ENCODE results near the gene GLT1D1.
"Not testable (repeated sequence)": the region's sequence is repeated elsewhere in the genome, so short reads cannot be mapped to it uniquely, and the experiment has no call there.

The GLT1D1 gene

DNA sequence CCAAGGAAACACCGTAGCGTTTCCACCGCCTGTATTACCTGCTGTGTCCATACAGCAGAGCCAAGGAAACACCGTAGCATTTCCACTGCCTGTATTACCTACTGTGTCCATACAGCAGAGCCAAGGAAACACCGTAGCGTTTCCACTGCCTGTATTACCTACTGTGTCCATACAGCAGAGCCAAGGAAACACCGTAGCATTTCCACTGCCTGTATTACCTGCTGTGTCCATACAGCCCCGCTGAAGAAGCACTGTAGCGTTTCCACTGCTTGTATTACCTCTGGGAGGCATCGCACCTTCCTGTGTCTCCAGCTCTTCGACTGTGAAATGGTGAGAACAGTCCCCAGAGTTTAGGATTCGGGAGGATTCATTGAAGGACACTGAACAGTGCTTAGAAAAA is 13.4 kb upstream of the GLT1D1 start:
- not testable (repeated sequence) for H3K4me1 Mint-ChIP-seq (ENCODE audit: low read depth); H3K9me3 Mint-ChIP-seq (ENCODE audit: low read depth); H3K27me3 Mint-ChIP-seq; H3K4me3 Mint-ChIP-seq; H3K27ac Mint-ChIP-seq; H3K36me3 Mint-ChIP-seq

DNA sequence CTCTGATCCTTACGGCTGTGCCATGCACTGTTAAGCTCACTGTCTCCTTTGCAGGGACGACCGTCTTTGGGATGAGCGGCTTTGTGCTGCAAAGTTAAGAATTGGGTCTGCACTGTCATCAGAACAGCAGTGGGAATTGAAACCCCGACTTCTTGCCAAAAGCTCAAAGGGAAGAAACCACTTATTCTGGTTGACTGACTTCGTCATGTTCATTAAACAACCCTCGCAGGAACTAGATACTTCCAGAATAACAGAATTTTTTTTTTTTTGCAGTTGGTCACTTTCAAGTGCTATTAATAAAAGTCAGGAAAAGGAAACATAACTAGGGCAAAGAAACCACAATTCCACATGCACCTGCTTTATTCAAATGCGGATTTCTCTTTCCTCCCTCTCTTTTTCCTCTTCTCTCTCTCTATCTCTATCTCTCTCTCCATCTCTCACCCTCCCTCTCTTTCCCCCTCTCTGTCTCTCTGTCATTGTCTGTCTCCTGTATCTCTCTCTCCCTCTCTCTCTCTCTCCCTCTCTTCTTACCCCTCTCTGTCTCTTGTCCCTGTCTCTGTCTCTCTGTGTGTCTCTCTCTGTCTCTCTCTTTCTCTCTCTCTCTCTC is 12.3 kb upstream of the GLT1D1 start:
- no peaks in the 10 kb centered on the region for H3K9me3 Mint-ChIP-seq (ENCODE audit: low read depth)
- H3K4me3 Mint-ChIP-seq: no peak overlapping the region
- peaks cover 6% of the 10 kb centered on the region for H3K27me3 Mint-ChIP-seq
- H3K36me3 Mint-ChIP-seq: no peaks in the 10 kb centered on the region
- H3K27ac Mint-ChIP-seq: no peak overlapping the region
- H3K4me1 Mint-ChIP-seq (ENCODE audit: low read depth): no peaks in the 10 kb centered on the region

DNA sequence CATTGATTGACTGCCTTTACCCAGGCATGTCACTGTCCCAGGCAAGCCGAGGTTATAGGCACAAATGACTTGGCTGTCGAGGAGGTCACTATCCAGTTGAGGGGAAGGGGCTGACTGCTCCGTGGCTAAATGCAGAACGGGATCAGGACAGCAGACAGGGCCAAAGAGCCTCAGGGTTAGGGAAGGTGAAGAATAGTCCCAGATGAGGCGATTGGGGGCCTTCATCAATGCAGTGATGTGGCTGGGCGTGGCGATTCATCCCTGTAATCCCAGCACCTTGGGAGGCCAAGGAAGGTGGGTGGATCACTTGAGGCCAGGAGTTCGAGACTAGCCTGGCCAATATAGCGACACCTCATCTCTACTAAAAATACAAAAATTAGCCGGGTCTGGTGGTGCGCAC is 10.7 kb upstream of the GLT1D1 start:
- H3K27me3 Mint-ChIP-seq: peaks cover 3% of the 10 kb centered on the region
- H3K27ac Mint-ChIP-seq: no peak overlapping the region
- H3K36me3 Mint-ChIP-seq: no peaks in the 10 kb centered on the region
- H3K4me3 Mint-ChIP-seq: no peak overlapping the region
- H3K4me1 Mint-ChIP-seq (ENCODE audit: low read depth): no peaks in the 10 kb centered on the region
- no peaks in the 10 kb centered on the region for H3K9me3 Mint-ChIP-seq (ENCODE audit: low read depth)

GRCh38 chr12:128843538-128843937 is 9.7 kb upstream of the GLT1D1 start:
- no peaks in the 10 kb centered on the region for H3K9me3 Mint-ChIP-seq (ENCODE audit: low read depth)
- H3K4me1 Mint-ChIP-seq (ENCODE audit: low read depth): no peaks in the 10 kb centered on the region
- H3K27me3 Mint-ChIP-seq: peaks cover 3% of the 10 kb centered on the region
- H3K4me3 Mint-ChIP-seq: no peak overlapping the region
- H3K27ac Mint-ChIP-seq: no peak overlapping the region
- no peaks in the 10 kb centered on the region for H3K36me3 Mint-ChIP-seq

DNA sequence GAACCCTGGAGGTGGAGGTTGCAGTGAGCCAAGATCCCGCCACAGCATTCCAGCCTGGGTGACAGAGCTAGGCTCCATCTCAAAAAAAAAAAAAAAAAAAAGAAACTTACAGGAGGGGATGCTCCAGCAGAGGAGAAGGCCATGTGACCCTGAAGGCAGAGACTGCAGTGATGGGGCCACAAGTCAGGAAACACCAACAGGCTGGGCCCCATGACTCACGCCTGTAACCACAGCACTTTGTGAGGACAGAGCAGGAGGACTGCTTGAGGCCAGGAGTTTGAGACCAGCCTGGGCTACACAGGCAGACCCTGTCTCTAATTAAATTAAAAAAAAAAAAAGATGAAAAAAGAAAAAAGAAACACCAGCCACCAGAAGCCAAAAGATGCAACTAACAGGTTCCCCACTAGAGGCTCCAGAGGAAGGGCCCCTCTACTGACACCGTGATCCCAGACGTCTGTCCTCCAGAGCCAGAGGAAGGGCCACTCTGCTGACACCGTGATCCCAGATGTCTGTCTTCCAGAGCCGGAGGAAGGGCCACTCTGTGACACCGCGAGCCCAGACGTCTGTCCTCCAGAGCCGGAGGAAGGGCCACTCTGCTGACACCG is 9.1 kb upstream of the GLT1D1 start:
- Mint-ChIP-seq H3K4me3 (no peak overlapping the region), H3K27ac (no peak overlapping the region), H3K9me3 (ENCODE audit: low read depth) (no peaks in the 10 kb centered on the region), H3K27me3 (peaks cover 3% of the 10 kb centered on the region), H3K36me3 (no peaks in the 10 kb centered on the region), H3K4me1 (ENCODE audit: low read depth) (no peaks in the 10 kb centered on the region)

GRCh38 chr12:128846671-128847070 is 6.6 kb upstream of the GLT1D1 start:
- not testable (repeated sequence) for H3K27me3 Mint-ChIP-seq; H3K4me3 Mint-ChIP-seq; H3K9me3 Mint-ChIP-seq (ENCODE audit: low read depth); H3K4me1 Mint-ChIP-seq (ENCODE audit: low read depth); H3K27ac Mint-ChIP-seq; H3K36me3 Mint-ChIP-seq

GRCh38 chr12:128848371-128848770 is 4.9 kb upstream of the GLT1D1 start:
- Mint-ChIP-seq H3K9me3 (ENCODE audit: low read depth) (no peaks in the 10 kb centered on the region), H3K36me3 (no peaks in the 10 kb centered on the region), H3K27ac (no peak overlapping the region), H3K4me1 (ENCODE audit: low read depth) (no peaks in the 10 kb centered on the region), H3K27me3 (peaks cover 4% of the 10 kb centered on the region), H3K4me3 (no peak overlapping the region)

DNA sequence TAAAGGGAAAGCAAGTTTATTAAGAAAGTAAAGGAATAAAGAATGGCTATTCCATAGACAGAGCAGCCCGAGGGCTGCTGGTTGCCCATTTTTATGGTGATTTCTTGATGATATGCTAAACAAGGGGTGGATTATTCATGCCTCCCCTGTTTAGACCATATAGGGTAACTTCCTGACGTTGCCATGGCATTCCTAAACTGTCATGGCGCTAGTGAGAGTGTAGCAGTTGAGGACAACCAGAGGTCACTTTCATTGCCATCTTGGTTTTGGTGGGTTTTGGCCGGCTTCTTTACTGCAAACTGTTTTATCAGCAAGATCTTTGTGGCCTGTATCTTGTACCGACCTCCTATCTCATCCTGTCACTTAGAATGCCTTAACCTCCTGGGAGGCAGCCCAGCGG is 3.5 kb upstream of the GLT1D1 start:
- H3K4me1 Mint-ChIP-seq (ENCODE audit: low read depth); H3K9me3 Mint-ChIP-seq (ENCODE audit: low read depth); H3K27ac Mint-ChIP-seq; H3K36me3 Mint-ChIP-seq; H3K4me3 Mint-ChIP-seq; H3K27me3 Mint-ChIP-seq: not testable (repeated sequence)

DNA sequence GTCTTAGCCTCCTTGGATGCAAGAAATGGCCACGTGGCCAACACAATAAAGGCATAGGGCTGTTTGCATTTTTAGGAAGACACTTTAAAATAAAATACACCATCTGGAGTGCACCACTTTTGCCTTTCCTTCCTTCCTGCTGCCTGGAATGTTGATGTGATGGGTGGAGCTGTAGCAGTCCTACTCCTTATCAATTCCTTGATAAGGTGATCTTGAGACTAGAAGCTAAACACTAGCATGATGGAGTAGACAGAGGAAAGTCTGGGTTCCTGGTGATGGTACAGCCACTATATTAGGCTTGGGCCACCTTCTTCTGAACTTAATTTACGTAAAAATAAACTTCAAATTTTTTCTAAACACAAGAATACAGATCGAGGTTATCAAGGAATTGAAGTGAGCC is 2.9 kb upstream of the GLT1D1 start:
- H3K27ac Mint-ChIP-seq: no peak overlapping the region
- no peaks in the 10 kb centered on the region for H3K4me1 Mint-ChIP-seq (ENCODE audit: low read depth)
- no peak overlapping the region for H3K4me3 Mint-ChIP-seq
- no peaks in the 10 kb centered on the region for H3K9me3 Mint-ChIP-seq (ENCODE audit: low read depth)
- H3K36me3 Mint-ChIP-seq: no peaks in the 10 kb centered on the region
- H3K27me3 Mint-ChIP-seq: peaks cover 9% of the 10 kb centered on the region

GRCh38 chr12:128851429-128851828 is 1.8 kb upstream of the GLT1D1 start:
- H3K27me3 Mint-ChIP-seq: peaks cover 12% of the 10 kb centered on the region

DNA sequence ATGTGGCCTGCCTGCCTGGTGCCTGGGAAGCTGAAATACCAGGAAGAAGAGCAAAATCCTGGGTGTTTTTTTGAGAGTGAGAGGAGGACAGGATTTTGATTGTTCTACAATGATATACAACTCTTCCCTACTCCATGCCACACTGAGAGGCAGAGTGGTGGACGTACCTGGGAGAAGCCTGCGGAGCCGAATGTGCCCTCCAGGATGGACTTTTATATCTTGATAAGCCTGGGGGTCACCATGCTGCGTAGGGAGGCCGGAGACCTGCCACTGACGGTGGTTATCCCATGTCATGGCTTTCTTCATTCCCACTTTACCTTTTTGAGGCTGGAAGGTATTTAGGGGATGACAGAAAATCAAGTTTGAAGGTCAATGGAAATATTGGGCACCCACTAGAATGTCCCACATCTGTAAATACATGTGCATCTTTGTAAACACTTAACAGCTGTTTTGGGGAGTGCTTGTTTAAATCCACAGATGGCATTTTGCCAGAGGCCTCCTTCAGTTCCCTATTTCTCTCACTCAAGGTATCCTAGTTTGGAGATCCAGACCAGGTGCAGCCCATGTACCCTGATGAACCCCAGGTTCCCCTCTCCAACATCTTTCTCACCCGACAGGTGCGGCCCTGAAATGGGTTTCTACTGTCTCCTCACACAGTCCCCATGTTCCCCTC is 1.1 kb upstream of the GLT1D1 start:
- Mint-ChIP-seq H3K27ac (no peak overlapping the region), H3K27me3 (peaks cover 13% of the 10 kb centered on the region), H3K4me1 (ENCODE audit: low read depth) (no peaks in the 10 kb centered on the region), H3K9me3 (ENCODE audit: low read depth) (no peaks in the 10 kb centered on the region), H3K4me3 (no peak overlapping the region), H3K36me3 (no peaks in the 10 kb centered on the region)

More at GRCh38 chr12:128851429-128851828, 1.8 kb upstream of the GLT1D1 start:
- not testable (repeated sequence) for H3K36me3 Mint-ChIP-seq; H3K4me3 Mint-ChIP-seq; H3K27ac Mint-ChIP-seq; H3K4me1 Mint-ChIP-seq (ENCODE audit: low read depth); H3K9me3 Mint-ChIP-seq (ENCODE audit: low read depth)

DNA sequence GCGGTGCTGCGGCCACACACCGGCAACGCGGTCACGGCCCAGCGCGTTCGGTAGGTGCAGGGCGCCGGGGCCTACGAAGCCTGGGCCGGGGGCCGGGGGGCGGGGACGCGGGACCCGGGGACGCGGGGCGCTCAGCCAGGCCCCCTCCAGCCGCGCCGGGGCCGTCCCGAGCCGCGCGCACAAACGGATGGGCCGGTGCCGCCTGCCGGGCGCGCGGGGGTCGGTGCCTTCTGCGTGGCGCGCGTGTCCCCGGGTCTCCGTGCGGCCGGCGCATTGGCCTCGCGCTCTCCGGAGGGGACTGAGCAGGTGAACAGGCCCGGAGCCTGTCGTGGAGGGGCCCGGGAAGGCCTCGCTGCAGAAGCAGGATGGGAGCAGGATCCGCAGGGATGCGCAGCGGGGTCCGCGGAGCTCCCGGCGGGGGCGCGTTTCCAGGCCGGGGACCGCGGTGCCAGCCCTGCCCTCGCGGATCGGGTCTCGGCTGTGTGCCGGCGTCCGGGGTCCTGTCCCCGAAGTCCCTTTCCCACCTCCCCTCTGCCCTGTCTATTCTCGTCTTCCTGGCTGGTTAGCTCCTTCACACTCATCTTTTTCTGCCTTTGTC is 421 bp downstream of the GLT1D1 start:
- Mint-ChIP-seq H3K4me3 (no peak overlapping the region), H3K36me3 (no peaks in the 10 kb centered on the region), H3K27ac (no peak overlapping the region), H3K9me3 (ENCODE audit: low read depth) (no peaks in the 10 kb centered on the region), H3K4me1 (ENCODE audit: low read depth) (no peaks in the 10 kb centered on the region), H3K27me3 (peaks cover 13% of the 10 kb centered on the region)

- Mint-ChIP-seq H3K9me3 (ENCODE audit: low read depth) (no peaks in the 10 kb centered on the region), H3K4me1 (ENCODE audit: low read depth) (no peaks in the 10 kb centered on the region), H3K4me3 (no peak overlapping the region), H3K27me3 (peaks cover 15% of the 10 kb centered on the region), H3K36me3 (no peaks in the 10 kb centered on the region), H3K27ac (no peak overlapping the region)
Observed at GRCh38 chr12:128856035-128856790, 2.9 kb downstream of the GLT1D1 start.

DNA sequence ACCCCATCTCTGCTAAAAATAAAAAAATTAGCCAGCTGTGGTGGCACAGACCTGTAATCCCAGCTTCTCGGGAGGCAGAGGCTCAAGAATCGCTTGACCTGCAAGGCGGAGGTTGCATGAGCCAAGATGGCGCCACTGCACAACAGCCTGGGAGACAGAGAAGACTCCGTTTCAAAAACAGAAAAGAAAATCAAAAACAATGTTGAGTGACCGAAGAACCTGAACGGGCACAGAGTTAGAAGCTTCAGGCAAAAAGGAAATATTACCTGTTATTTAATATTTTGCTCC is 3.5 kb downstream of the GLT1D1 start:
- Mint-ChIP-seq H3K9me3 (ENCODE audit: low read depth) (no peaks in the 10 kb centered on the region), H3K4me1 (ENCODE audit: low read depth) (no peaks in the 10 kb centered on the region), H3K27ac (no peak overlapping the region), H3K27me3 (peaks cover 15% of the 10 kb centered on the region), H3K4me3 (no peak overlapping the region), H3K36me3 (no peaks in the 10 kb centered on the region)

DNA sequence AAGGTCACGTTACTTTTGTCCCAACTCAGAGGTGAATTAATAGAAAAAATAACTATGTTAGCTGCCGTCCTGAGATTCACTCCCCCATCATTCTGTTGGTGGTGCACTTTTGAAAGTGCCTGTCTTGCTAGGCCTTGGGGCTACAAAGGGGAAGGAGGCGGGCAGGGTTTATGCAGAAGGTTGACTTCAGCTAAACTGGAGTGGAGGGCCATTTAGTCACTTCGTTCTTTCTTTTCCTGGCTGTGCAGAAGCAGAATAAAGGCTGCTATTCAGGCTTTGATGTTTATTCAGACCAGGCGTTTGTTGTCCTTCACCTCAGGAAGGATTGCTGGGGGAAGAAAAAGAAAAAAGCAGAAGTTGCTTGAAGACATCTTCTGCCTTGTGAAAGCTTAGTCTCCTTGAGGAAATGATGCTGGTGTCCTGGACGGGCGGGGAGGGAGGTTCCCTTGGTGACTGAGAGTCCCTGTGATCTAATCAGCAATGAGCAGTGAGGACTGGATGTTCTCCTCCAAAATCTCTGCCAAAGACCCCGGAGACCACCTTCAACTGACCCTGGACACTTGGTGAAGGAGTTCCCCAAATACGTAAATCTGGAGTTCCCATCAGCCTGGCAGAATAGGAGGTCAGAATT is 4.0 kb downstream of the GLT1D1 start:
- Mint-ChIP-seq H3K9me3 (ENCODE audit: low read depth) (no peaks in the 10 kb centered on the region), H3K4me1 (ENCODE audit: low read depth) (no peaks in the 10 kb centered on the region), H3K27me3 (peaks cover 15% of the 10 kb centered on the region), H3K4me3 (no peak overlapping the region), H3K36me3 (no peaks in the 10 kb centered on the region), H3K27ac (no peak overlapping the region)

Data from activated naive CD8-positive, alpha-beta T cell (primary cell).